ENCODE results near the gene ZBTB18.

Gene ZBTB18

GRCh38 chr1:244057474-244058385 lies 6.6 kb downstream of the ZBTB18 start:
- peak in 1 of 10 donors; percentile 6 for DNase-seq
- intact Hi-C loops (cut with DNase I) = loop anchor here (10.0 kb wide), 1 partner anchor 143 kb away; no protein-coding TSS in a partner anchor

GRCh38 chr1:244060117-244060516 lies 9.0 kb downstream of the ZBTB18 start:
- no peak for DNase-seq
- intact Hi-C loops (cut with DNase I) = loop anchor here (10.0 kb wide), 2 partner anchors 55 to 115 kb away; no protein-coding TSS in a partner anchor

GRCh38 chr1:244060686-244061085 lies 9.6 kb downstream of the ZBTB18 start:
- intact Hi-C loops (cut with DNase I) = loop anchor here (10.0 kb wide), 2 partner anchors 56 to 114 kb away; no protein-coding TSS in a partner anchor
- DNase-seq = no peak

GRCh38 chr1:244062156-244062725 lies 11.2 kb downstream of the ZBTB18 start:
- intact Hi-C loops (cut with DNase I) = loop anchor here (10.0 kb wide), 2 partner anchors 57 to 113 kb away; no protein-coding TSS in a partner anchor
- peak in 1 of 10 donors; percentile 15 for DNase-seq

- DNase-seq = peak in 4 of 10 donors; percentile 40 to 91 (median 70)
- intact Hi-C loops (cut with DNase I) = loop anchor here (10.0 kb wide), 2 partner anchors 59 to 111 kb away; no protein-coding TSS in a partner anchor
Observed at GRCh38 chr1:244063498-244063897, 12.4 kb downstream of the ZBTB18 start.

- peak in 2 of 10 donors; percentile 5 to 17 for DNase-seq
- intact Hi-C loops (cut with DNase I) = loop anchor here (1.0 to 10.0 kb wide), 3 partner anchors 14 to 110 kb away; no protein-coding TSS in a partner anchor
Observed at GRCh38 chr1:244064621-244065020, 13.5 kb downstream of the ZBTB18 start.

GRCh38 chr1:244065063-244065793 lies 14.1 kb downstream of the ZBTB18 start:
- peak in 2 of 10 donors; percentile 34 to 62 for DNase-seq

GRCh38 chr1:244065960-244066388 lies 14.9 kb downstream of the ZBTB18 start:
- DNase-seq = no peak
- intact Hi-C loops (cut with DNase I) = loop anchor here (10.0 kb wide), 2 partner anchors 61 to 109 kb away; no protein-coding TSS in a partner anchor

More at GRCh38 chr1:244065063-244065793, 14.1 kb downstream of the ZBTB18 start:
- intact Hi-C loops (cut with DNase I) = loop anchor here (10.0 kb wide), 2 partner anchors 60 to 110 kb away; no protein-coding TSS in a partner anchor

GRCh38 chr1:244066954-244067716 lies 16.1 kb downstream of the ZBTB18 start:
- peak in 2 of 10 donors; percentile 60 to 66 for DNase-seq
- intact Hi-C loops (cut with DNase I) = loop anchor here (10.0 kb wide), 2 partner anchors 62 to 108 kb away; no protein-coding TSS in a partner anchor

GRCh38 chr1:244067893-244068292 lies 16.8 kb downstream of the ZBTB18 start:
- intact Hi-C loops (cut with DNase I) = loop anchor here (10.0 kb wide), 2 partner anchors 63 to 107 kb away; no protein-coding TSS in a partner anchor
- DNase-seq = peak in 1 of 10 donors; percentile 29

GRCh38 chr1:244068567-244068966 lies 17.5 kb downstream of the ZBTB18 start:
- peak in 1 of 10 donors; percentile 12 for DNase-seq
- intact Hi-C loops (cut with DNase I) = loop anchor here (10.0 kb wide), 2 partner anchors 64 to 106 kb away; no protein-coding TSS in a partner anchor

- peak in 1 of 10 donors; percentile 61 for DNase-seq
- intact Hi-C loops (cut with DNase I) = loop anchor here (10.0 kb wide), 2 partner anchors 65 to 105 kb away; no protein-coding TSS in a partner anchor
Observed at GRCh38 chr1:244069326-244069898, 18.3 kb downstream of the ZBTB18 start.

GRCh38 chr1:244074559-244075171 lies 23.6 kb downstream of the ZBTB18 start:
- no peak for DNase-seq
- intact Hi-C loops (cut with DNase I) = no loop called here

- intact Hi-C loops (cut with DNase I) = no loop called here
- no peak for DNase-seq
Observed at GRCh38 chr1:244075247-244075722, 24.2 kb downstream of the ZBTB18 start.

- DNase-seq = no peak
- intact Hi-C loops (cut with DNase I) = no loop called here
Observed at GRCh38 chr1:244076740-244077139, 25.7 kb downstream of the ZBTB18 start.

GRCh38 chr1:244077473-244078220 lies 26.6 kb downstream of the ZBTB18 start:
- peak in 4 of 10 donors; percentile 20 to 85 (median 26) for DNase-seq
- intact Hi-C loops (cut with DNase I) = no loop called here

- intact Hi-C loops (cut with DNase I) = no loop called here
- DNase-seq = no peak
Observed at GRCh38 chr1:244080343-244080929, 29.4 kb downstream of the ZBTB18 start.
